Measurements from ENCODE around the gene MICAL2.

The MICAL2 gene

GRCh38 chr11:12220305-12220704, 109.9 kb downstream of the MICAL2 start:
- Histone ChIP-seq H2AFZ (no peak overlapping the region), H3K79me2 (no peaks in the 10 kb centered on the region), H3K27me3 (ENCODE audit: control insufficient read depth, insufficient read depth, low read length) (no peaks in the 10 kb centered on the region), H3K9me3 (ENCODE audit: control insufficient read depth, low read length) (no peaks in the 10 kb centered on the region), H3K4me1 (peaks cover 6% of the 10 kb centered on the region), H3K4me3 (ENCODE audit: low read depth, low read length) (no peak overlapping the region), H3K36me3 (ENCODE audit: control insufficient read depth, insufficient read depth, low read length) (no peaks in the 10 kb centered on the region), H3K27ac (no peak overlapping the region), H3K4me2 (ENCODE audit: low read length) (no peak overlapping the region), H3K9ac (no peak overlapping the region)
- no peak for TF ChIP-seq CTCF (IDR thresholded peaks at IDR 0.05)

- H3K79me2 ChIP-seq = no peaks in the 10 kb centered on the region
- H3K4me2 ChIP-seq (ENCODE audit: low read length) = no peak overlapping the region
- no peak overlapping the region for H2AFZ ChIP-seq
- no peak overlapping the region for H3K27ac ChIP-seq
- H3K9me3 ChIP-seq (ENCODE audit: control insufficient read depth, low read length) = no peaks in the 10 kb centered on the region
- TF ChIP-seq CTCF (IDR thresholded peaks at IDR 0.05) = no peak
- no peak overlapping the region for H3K9ac ChIP-seq
- no peak overlapping the region for H3K4me3 ChIP-seq (ENCODE audit: low read depth, low read length)
- no peaks in the 10 kb centered on the region for H3K36me3 ChIP-seq (ENCODE audit: control insufficient read depth, insufficient read depth, low read length)
- H3K4me1 ChIP-seq = peaks cover 6% of the 10 kb centered on the region
- no peaks in the 10 kb centered on the region for H3K27me3 ChIP-seq (ENCODE audit: control insufficient read depth, insufficient read depth, low read length)
These were observed 110.7 kb downstream of the MICAL2 start for GRCh38 chr11:12221051-12221535.

GRCh38 chr11:12222055-12222792, 111.8 kb downstream of the MICAL2 start:
- Histone ChIP-seq H3K4me1 (peaks cover 6% of the 10 kb centered on the region), H3K9ac (no peak overlapping the region), H3K27ac (no peak overlapping the region), H3K9me3 (ENCODE audit: control insufficient read depth, low read length) (no peaks in the 10 kb centered on the region), H3K4me2 (ENCODE audit: low read length) (no peak overlapping the region), H3K79me2 (no peaks in the 10 kb centered on the region), H3K36me3 (ENCODE audit: control insufficient read depth, insufficient read depth, low read length) (no peaks in the 10 kb centered on the region), H3K4me3 (ENCODE audit: low read depth, low read length) (no peak overlapping the region), H2AFZ (no peak overlapping the region), H3K27me3 (ENCODE audit: control insufficient read depth, insufficient read depth, low read length) (no peaks in the 10 kb centered on the region)
- TF ChIP-seq CTCF (IDR thresholded peaks at IDR 0.05) = no peak

GRCh38 chr11:12223771-12224536, 113.6 kb downstream of the MICAL2 start:
- H3K9ac ChIP-seq = no peak overlapping the region

More at GRCh38 chr11:12223771-12224536, 113.6 kb downstream of the MICAL2 start:
- TF ChIP-seq CTCF (IDR thresholded peaks at IDR 0.05) = no peak
- H3K4me3 ChIP-seq (ENCODE audit: low read depth, low read length) = no peak overlapping the region
- H3K27me3 ChIP-seq (ENCODE audit: control insufficient read depth, insufficient read depth, low read length) = no peaks in the 10 kb centered on the region
- peak overlapping the region; percentile 56 for H2AFZ ChIP-seq
- H3K4me1 ChIP-seq = peaks cover 6% of the 10 kb centered on the region
- H3K36me3 ChIP-seq (ENCODE audit: control insufficient read depth, insufficient read depth, low read length) = no peaks in the 10 kb centered on the region
- H3K27ac ChIP-seq = no peak overlapping the region
- H3K9me3 ChIP-seq (ENCODE audit: control insufficient read depth, low read length) = no peaks in the 10 kb centered on the region
- no peaks in the 10 kb centered on the region for H3K79me2 ChIP-seq
- H3K4me2 ChIP-seq (ENCODE audit: low read length) = peak overlapping the region; percentile 26

Measured in parathyroid adenoma (tissue), 2 donors.